ENCODE data around the gene TMEM115.

Gene TMEM115

GRCh38 chr3:50375258-50375931 is 16.1 kb upstream of the TMEM115 start:
- no peak for DNase-seq

GRCh38 chr3:50374363-50375257 is 15.3 kb upstream of the TMEM115 start:
- DNase-seq: no peak

- DNase-seq: no peak
These were observed 14.1 kb upstream of the TMEM115 start for GRCh38 chr3:50373146-50374051.

GRCh38 chr3:50372349-50372748 is 13.0 kb upstream of the TMEM115 start:
- DNase-seq: no peak

GRCh38 chr3:50371133-50371685 is 11.9 kb upstream of the TMEM115 start:
- no peak for DNase-seq

GRCh38 chr3:50370594-50370993 is 11.3 kb upstream of the TMEM115 start:
- DNase-seq: no peak

- DNase-seq: no peak
These were observed 9.8 kb upstream of the TMEM115 start for GRCh38 chr3:50369012-50369670.

GRCh38 chr3:50365842-50366220 is 6.5 kb upstream of the TMEM115 start:
- no peak for DNase-seq

- peak; percentile 61 for DNase-seq
These were observed 5.9 kb upstream of the TMEM115 start for GRCh38 chr3:50365080-50365841.

- DNase-seq: no peak
These were observed 5.3 kb upstream of the TMEM115 start for GRCh38 chr3:50364573-50365079.

GRCh38 chr3:50359760-50360110 is 414 bp upstream of the TMEM115 start:
- no peak for DNase-seq

GRCh38 chr3:50358355-50358910 is 888 bp downstream of the TMEM115 start:
- no peak for DNase-seq

GRCh38 chr3:50357481-50357880 is 1.8 kb downstream of the TMEM115 start:
- DNase-seq: no peak

GRCh38 chr3:50356553-50356952 is 2.8 kb downstream of the TMEM115 start:
- DNase-seq: no peak

- DNase-seq: no peak
These were observed 3.3 kb downstream of the TMEM115 start for GRCh38 chr3:50355829-50356552.

GRCh38 chr3:50354850-50355249 is 4.5 kb downstream of the TMEM115 start:
- no peak for DNase-seq

GRCh38 chr3:50354186-50354764 is 5.0 kb downstream of the TMEM115 start:
- DNase-seq: no peak

- no peak for DNase-seq
These were observed 5.9 kb downstream of the TMEM115 start for GRCh38 chr3:50353245-50354004.

GRCh38 chr3:50352781-50353180 is 6.5 kb downstream of the TMEM115 start:
- DNase-seq: no peak

All from NCI-H774 (cell line).